Hematopoietic multipotent progenitor cell treated with erythropoietin and hydrocortisone succinate and interleukin-3 and kit ligand, for 15 days (in vitro differentiated cells): ENCODE results near the gene FMN2.
"Not testable (repeated sequence)": the region's sequence is repeated elsewhere in the genome, so short reads cannot be mapped to it uniquely, and the experiment has no call there.

ENCODE experiments used
- DNase-seq: peaks from one replicate; pipeline ENCODE4 v3.0.0-alpha.2; 2015; ENCODE audit warnings: low spot score

The FMN2 gene

GRCh38 chr1:240138867-240139266 is 47.2 kb downstream of the FMN2 start:
- DNase-seq = no peak

GRCh38 chr1:240139511-240139910 is 47.8 kb downstream of the FMN2 start:
- DNase-seq = no peak

GRCh38 chr1:240145120-240145519 is 53.4 kb downstream of the FMN2 start:
- no peak for DNase-seq

- DNase-seq = no peak
Measured at GRCh38 chr1:240148333-240148732, 56.6 kb downstream of the FMN2 start.

- no peak for DNase-seq
Measured at GRCh38 chr1:240149484-240150094, 57.9 kb downstream of the FMN2 start.

- DNase-seq = no peak
Measured at GRCh38 chr1:240151136-240151735, 59.6 kb downstream of the FMN2 start.

- DNase-seq = no peak
Measured at GRCh38 chr1:240152611-240153297, 61.1 kb downstream of the FMN2 start.

GRCh38 chr1:240155605-240156004 is 63.9 kb downstream of the FMN2 start:
- DNase-seq = no peak

GRCh38 chr1:240164742-240165141 is 73.1 kb downstream of the FMN2 start:
- no peak for DNase-seq

GRCh38 chr1:240169188-240169587 is 77.5 kb downstream of the FMN2 start:
- DNase-seq = no peak

GRCh38 chr1:240170266-240170665 is 78.6 kb downstream of the FMN2 start:
- DNase-seq = no peak

- no peak for DNase-seq
Measured at GRCh38 chr1:240170806-240171205, 79.1 kb downstream of the FMN2 start.

- DNase-seq = no peak
Measured at GRCh38 chr1:240171907-240172306, 80.2 kb downstream of the FMN2 start.

GRCh38 chr1:240173836-240174235 is 82.2 kb downstream of the FMN2 start:
- DNase-seq = no peak

- DNase-seq = no peak
Measured at GRCh38 chr1:240174734-240175133, 83.1 kb downstream of the FMN2 start.

GRCh38 chr1:240178366-240178765 is 86.7 kb downstream of the FMN2 start:
- DNase-seq = no peak

GRCh38 chr1:240184682-240185081 is 93.0 kb downstream of the FMN2 start:
- not testable (repeated sequence) for DNase-seq

- DNase-seq = no peak
Measured at GRCh38 chr1:240188139-240188538, 96.5 kb downstream of the FMN2 start.

GRCh38 chr1:240189386-240189989 is 97.8 kb downstream of the FMN2 start:
- DNase-seq = peak; percentile 17

GRCh38 chr1:240190881-240191401 is 99.3 kb downstream of the FMN2 start:
- no peak for DNase-seq

GRCh38 chr1:240192851-240193250 is 101.2 kb downstream of the FMN2 start:
- no peak for DNase-seq

- DNase-seq = no peak
Measured at GRCh38 chr1:240193679-240194078, 102.0 kb downstream of the FMN2 start.

GRCh38 chr1:240194120-240194519 is 102.4 kb downstream of the FMN2 start:
- no peak for DNase-seq
